Caco-2 (cell line): ENCODE measurements around the gene RBBP6. TPM values are rescaled to one million over a fixed set of nuclear protein-coding genes. Genes with fewer than 3 reads are reported as not detected.

ENCODE experiments used
- BruUV-seq: library from RNA; stranded (reverse); fragments of 400-500 nt; replicated peaks from 2 replicates; lab custom pipeline; 2021; lab: Mats Ljungman, UMichigan
- CTCF ChIA-PET: fragments of 300-600 bp; sonication (Branson Sonifier 250); formaldehyde crosslinking; loops from one replicate; lab custom pipeline; 2022; ENCODE audit warnings: antibody characterized with exemption; lab: Charles Lee
- POLR2A ChIA-PET: fragments of 300-600 bp; sonication (Branson Sonifier 250); formaldehyde crosslinking; loops from one replicate; lab custom pipeline; 2022; ENCODE audit warnings: antibody characterized with exemption; lab: Charles Lee
- DNase-seq, 2 experiments: peaks; one replicate each; pipeline versions ENCODE4 v3.0.0 to v3.0.0-alpha.2; 2020 to 2022
- H3K27me3 ChIP-seq: replicated peaks from 2 replicates; pipeline ENCODE4 v1.6.0; 2011; ENCODE audit warnings: low read length; ENCODE audit not compliant: control insufficient read depth, insufficient read depth
- H3K36me3 ChIP-seq: 2 replicates; pipeline ENCODE4 v1.5.1; 2011; ENCODE audit warnings: low read length; ENCODE audit not compliant: control insufficient read depth, insufficient read depth
- H3K4me1 ChIP-seq: fragments of 250-450 bp; sonication (Bioruptor Pico); 2 replicates; pipeline ENCODE4 v1.5.1; 2020; ENCODE audit warnings: mild to moderate bottlenecking
- H3K4me3 ChIP-seq: 2 replicates; pipeline ENCODE4 v1.5.1; 2011; ENCODE audit warnings: low read depth, mild to moderate bottlenecking, control low read depth, low read length
- H3K9me3 ChIP-seq: fragments of 250-450 bp; sonication (Bioruptor Pico); 2 replicates; pipeline ENCODE4 v1.5.1; 2020; ENCODE audit warnings: mild to moderate bottlenecking, moderate library complexity
- H3K27ac Mint-ChIP-seq: one replicate; pipeline ENCODE4 v1.8.0; 2022; ENCODE audit warnings: mixed read lengths; ENCODE audit not compliant: unreplicated experiment
- H3K27me3 Mint-ChIP-seq: one replicate; pipeline ENCODE4 v1.8.0; 2022; ENCODE audit warnings: mixed read lengths; ENCODE audit not compliant: insufficient read depth, unreplicated experiment
- H3K36me3 Mint-ChIP-seq: one replicate; pipeline ENCODE4 v1.8.0; 2022; ENCODE audit warnings: mild to moderate bottlenecking, mixed read lengths; ENCODE audit not compliant: insufficient read depth, unreplicated experiment
- H3K4me1 Mint-ChIP-seq: one replicate; pipeline ENCODE4 v1.8.0; 2022; ENCODE audit warnings: low read depth, mixed read lengths; ENCODE audit not compliant: unreplicated experiment
- H3K4me3 Mint-ChIP-seq: one replicate; pipeline ENCODE4 v1.8.0; 2022; ENCODE audit warnings: mild to moderate bottlenecking, moderate library complexity, mixed read lengths; ENCODE audit not compliant: unreplicated experiment
- H3K9me3 Mint-ChIP-seq: one replicate; pipeline ENCODE4 v1.8.0; 2022; ENCODE audit warnings: mixed read lengths; ENCODE audit not compliant: unreplicated experiment
- intact Hi-C: fragments of 100-400 bp; cut with micrococcal nuclease; formaldehyde crosslinking; loops from one replicate; pipeline ENCODE4 v1.10.0; 2022; ENCODE audit not compliant: unreplicated experiment
- total RNA-seq: library from RNA; stranded (reverse); gene quantifications from 2 replicates; pipeline ENCODE4 v1.2.3, GENCODE V29; 2022
- TF ChIP-seq, protein P1 (sequence below), 2 experiments: fragments of 200-600 bp in 1 of 2; IDR thresholded peaks; 1 replicate in 1 of 2; 2 replicates in 1 of 2; pipeline versions ENCODE4 v1.5.1 to v1.8.0; 2011 to 2022; ENCODE audit warnings: antibody characterized with exemption in 1 of 2, control low read depth in 1 of 2, inconsistent platforms in 1 of 2, low read depth in 1 of 2, low read length in 1 of 2, mild to moderate bottlenecking in 1 of 2, moderate library complexity in 1 of 2; ENCODE audit not compliant: insufficient read depth in 1 of 2, severe bottlenecking in 1 of 2, unreplicated experiment in 1 of 2

The RBBP6 gene
- total RNA-seq, 1 experiment from 2014 or later = 38.7 TPM

DNA sequence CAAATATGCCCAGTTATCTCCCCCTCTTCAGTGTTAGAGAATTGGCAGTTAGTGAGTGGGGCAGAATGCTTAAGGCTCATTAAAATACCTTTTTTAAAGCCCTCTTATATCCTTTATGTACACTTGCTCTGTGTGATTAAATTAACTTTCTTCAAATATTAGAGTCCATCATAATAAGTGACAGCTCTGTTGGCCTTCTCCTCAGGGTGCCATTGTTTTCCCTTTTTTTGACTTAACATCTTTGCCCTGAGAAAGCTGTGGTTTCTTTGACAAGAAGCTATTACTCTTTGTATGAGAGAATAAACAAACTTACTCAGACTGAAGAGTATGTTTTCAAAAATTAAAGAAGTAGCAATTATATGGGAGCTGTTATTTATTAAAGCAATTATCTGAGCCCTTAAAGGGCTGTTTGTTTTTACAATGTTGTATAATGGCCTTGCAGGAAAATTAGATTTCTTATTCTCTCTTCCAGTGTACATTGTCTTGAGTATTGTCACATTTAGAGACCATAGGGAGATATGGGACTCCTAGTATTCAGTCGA lies 13.4 kb downstream of the RBBP6 start:
- ChIA-PET CTCF (no interaction called here), POLR2A (no interaction called here)
- Mint-ChIP-seq H3K4me3 (no peak overlapping the region), H3K27me3 (no peaks in the 10 kb centered on the region), H3K9me3 (no peaks in the 10 kb centered on the region), H3K36me3 (peaks cover 64% of the 10 kb centered on the region), H3K4me1 (no peaks in the 10 kb centered on the region), H3K27ac (no peak overlapping the region)
- no peak for DNase-seq
- no peak overlapping the region for H3K4me3 ChIP-seq
- H3K4me1 ChIP-seq = no peaks in the 10 kb centered on the region
- no peaks in the 10 kb centered on the region for H3K9me3 ChIP-seq
- TF ChIP-seq, protein P1, sequence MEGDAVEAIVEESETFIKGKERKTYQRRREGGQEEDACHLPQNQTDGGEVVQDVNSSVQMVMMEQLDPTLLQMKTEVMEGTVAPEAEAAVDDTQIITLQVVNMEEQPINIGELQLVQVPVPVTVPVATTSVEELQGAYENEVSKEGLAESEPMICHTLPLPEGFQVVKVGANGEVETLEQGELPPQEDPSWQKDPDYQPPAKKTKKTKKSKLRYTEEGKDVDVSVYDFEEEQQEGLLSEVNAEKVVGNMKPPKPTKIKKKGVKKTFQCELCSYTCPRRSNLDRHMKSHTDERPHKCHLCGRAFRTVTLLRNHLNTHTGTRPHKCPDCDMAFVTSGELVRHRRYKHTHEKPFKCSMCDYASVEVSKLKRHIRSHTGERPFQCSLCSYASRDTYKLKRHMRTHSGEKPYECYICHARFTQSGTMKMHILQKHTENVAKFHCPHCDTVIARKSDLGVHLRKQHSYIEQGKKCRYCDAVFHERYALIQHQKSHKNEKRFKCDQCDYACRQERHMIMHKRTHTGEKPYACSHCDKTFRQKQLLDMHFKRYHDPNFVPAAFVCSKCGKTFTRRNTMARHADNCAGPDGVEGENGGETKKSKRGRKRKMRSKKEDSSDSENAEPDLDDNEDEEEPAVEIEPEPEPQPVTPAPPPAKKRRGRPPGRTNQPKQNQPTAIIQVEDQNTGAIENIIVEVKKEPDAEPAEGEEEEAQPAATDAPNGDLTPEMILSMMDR (IDR thresholded peaks at IDR 0.05; ENCODE audit: insufficient read depth in 1 of 2, low read depth in 1 of 2, low read length in 1 of 2, severe bottlenecking in 1 of 2, unreplicated experiment in 1 of 2) = no peak
- intact Hi-C loops = no loop called here
- H3K36me3 ChIP-seq = no peaks in the 10 kb centered on the region
- BruUV-seq = no TSS peak
- H3K27me3 ChIP-seq = no peaks in the 10 kb centered on the region

DNA sequence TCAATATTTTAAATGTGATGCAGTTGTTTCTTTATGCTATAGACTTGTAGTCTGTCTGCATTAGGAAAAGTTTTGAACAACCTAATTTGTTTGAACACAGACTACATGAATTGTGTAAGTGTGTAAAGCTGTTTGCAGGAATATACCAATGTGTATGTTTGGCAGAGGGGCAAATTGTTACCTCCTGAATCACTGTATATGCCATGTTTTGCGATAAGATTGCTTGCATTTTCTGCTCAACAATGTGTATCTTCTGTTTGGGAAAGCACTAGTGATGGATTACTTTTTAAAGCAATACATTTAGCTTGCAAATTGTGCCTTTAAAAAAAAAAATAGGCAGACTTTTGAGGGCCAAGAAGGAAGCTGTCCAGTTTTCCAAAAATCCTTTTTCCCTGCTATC lies 14.6 kb downstream of the RBBP6 start:
- POLR2A ChIA-PET = no interaction called here
- no TSS peak for BruUV-seq
- no peaks in the 10 kb centered on the region for H3K9me3 ChIP-seq
- TF ChIP-seq, protein P1 (IDR thresholded peaks at IDR 0.05; ENCODE audit: insufficient read depth in 1 of 2, low read depth in 1 of 2, low read length in 1 of 2, severe bottlenecking in 1 of 2, unreplicated experiment in 1 of 2) = no peak
- H3K4me1 ChIP-seq = no peaks in the 10 kb centered on the region
- H3K4me3 ChIP-seq = no peak overlapping the region
- DNase-seq = no peak
- H3K4me3 Mint-ChIP-seq = no peak overlapping the region
- H3K9me3 Mint-ChIP-seq = no peaks in the 10 kb centered on the region
- H3K4me1 Mint-ChIP-seq = no peaks in the 10 kb centered on the region
- intact Hi-C loops = no loop called here
- no peaks in the 10 kb centered on the region for H3K27me3 ChIP-seq
- H3K27me3 Mint-ChIP-seq = no peaks in the 10 kb centered on the region
- no peak overlapping the region for H3K27ac Mint-ChIP-seq
- peaks cover 61% of the 10 kb centered on the region for H3K36me3 Mint-ChIP-seq
- CTCF ChIA-PET = no interaction called here
- H3K36me3 ChIP-seq = no peaks in the 10 kb centered on the region

DNA sequence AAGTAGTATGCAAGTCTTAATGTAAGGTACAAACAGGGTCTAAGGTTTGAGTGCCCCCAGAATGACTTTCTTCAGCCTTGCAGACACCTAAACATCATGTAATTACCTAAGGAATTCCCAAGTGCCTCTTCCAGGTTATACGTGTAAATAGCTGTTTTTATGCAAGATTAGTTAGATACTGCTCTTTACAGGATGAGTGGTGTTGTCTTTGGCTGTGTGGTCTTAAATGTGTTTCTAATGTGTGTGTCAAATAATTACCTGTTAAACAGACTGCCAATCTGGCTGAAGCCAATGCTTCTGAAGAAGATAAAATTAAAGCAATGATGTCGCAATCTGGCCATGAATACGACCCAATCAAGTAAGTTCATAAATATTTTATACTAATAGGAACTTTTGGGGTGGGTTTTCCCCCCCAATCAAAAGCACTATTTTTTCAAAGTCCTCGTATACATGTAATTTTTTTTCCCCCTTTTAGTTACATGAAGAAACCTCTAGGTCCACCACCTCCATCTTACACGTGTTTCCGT lies 16.0 kb downstream of the RBBP6 start:
- Mint-ChIP-seq H3K27ac (no peak overlapping the region), H3K36me3 (peaks cover 59% of the 10 kb centered on the region), H3K4me1 (no peaks in the 10 kb centered on the region), H3K9me3 (no peaks in the 10 kb centered on the region), H3K4me3 (no peak overlapping the region), H3K27me3 (no peaks in the 10 kb centered on the region)
- H3K36me3 ChIP-seq = no peaks in the 10 kb centered on the region; the same call in 1 of the 2 replicates
- POLR2A ChIA-PET = no interaction called here
- CTCF ChIA-PET = no interaction called here
- no TSS peak for BruUV-seq
- H3K4me3 ChIP-seq = no peak overlapping the region
- intact Hi-C loops = no loop called here
- no peak for DNase-seq
- no peaks in the 10 kb centered on the region for H3K4me1 ChIP-seq
- H3K27me3 ChIP-seq = no peaks in the 10 kb centered on the region
- TF ChIP-seq, protein P1 (IDR thresholded peaks at IDR 0.05; ENCODE audit: insufficient read depth in 1 of 2, low read depth in 1 of 2, low read length in 1 of 2, severe bottlenecking in 1 of 2, unreplicated experiment in 1 of 2) = no peak
- no peaks in the 10 kb centered on the region for H3K9me3 ChIP-seq
